SKM-1 treated with dmso at 0.1 percent for 144 hours (cell line): ENCODE measurements around the gene RHCE.
"Not testable (repeated sequence)": the region's sequence is repeated elsewhere in the genome, so short reads cannot be mapped to it uniquely, and the experiment has no call there.

Experiments used
- DNase-seq: peaks from one replicate; lab custom pipeline; 2025; ENCODE audit not compliant: unreplicated experiment; lab: John Stamatoyannopoulos, UW

RHCE gene

GRCh38 chr1:25433389-25434186 is 13.0 kb upstream of the RHCE start:
- DNase-seq, result no peak

GRCh38 chr1:25432749-25433388 is 12.2 kb upstream of the RHCE start:
- DNase-seq, result no peak

- no peak for DNase-seq
These were observed 11.5 kb upstream of the RHCE start for GRCh38 chr1:25431955-25432719.

GRCh38 chr1:25430967-25431881 is 10.6 kb upstream of the RHCE start:
- DNase-seq, result peak; percentile 63

- peak; percentile 96 for DNase-seq
These were observed 9.7 kb upstream of the RHCE start, which contains the start of gene MACO1 for GRCh38 chr1:25430073-25430966. TSS of gene MACO1 (plus strand) at chr1:25430897. CDS start at chr1:25431099, 202 bp downstream.

- DNase-seq, result no peak
These were observed 8.0 kb upstream of the RHCE start for GRCh38 chr1:25428475-25429166.

- DNase-seq, result no peak
These were observed 7.1 kb upstream of the RHCE start for GRCh38 chr1:25427696-25428095.

GRCh38 chr1:25425098-25426085 is 4.8 kb upstream of the RHCE start:
- DNase-seq, result no peak

- DNase-seq, result not testable (repeated sequence)
These were observed 2.6 kb upstream of the RHCE start for GRCh38 chr1:25423206-25423605.

- not testable (repeated sequence) for DNase-seq
These were observed 1.3 kb downstream of the RHCE start for GRCh38 chr1:25419339-25419738.

- not testable (repeated sequence) for DNase-seq
These were observed 3.3 kb downstream of the RHCE start for GRCh38 chr1:25417280-25417679.

- not testable (repeated sequence) for DNase-seq
These were observed 6.0 kb downstream of the RHCE start for GRCh38 chr1:25414578-25414977.

- DNase-seq, result not testable (repeated sequence)
These were observed 6.5 kb downstream of the RHCE start for GRCh38 chr1:25414157-25414556.

GRCh38 chr1:25412872-25413623 is 7.6 kb downstream of the RHCE start:
- DNase-seq, result not testable (repeated sequence)

- DNase-seq, result not testable (repeated sequence)
These were observed 10.8 kb downstream of the RHCE start for GRCh38 chr1:25409641-25410427.

- not testable (repeated sequence) for DNase-seq
These were observed 14.8 kb downstream of the RHCE start for GRCh38 chr1:25405731-25406305.
